Bronchial epithelial cell (primary cell): ENCODE results near the gene BCL11A. TPM values are rescaled to one million over a fixed set of nuclear protein-coding genes. Genes with fewer than 3 reads are reported as not detected.
A peak's percentile ranks its signal among the peaks of the same experiment; 100 is the strongest.

Source experiments
- DNase-seq: peaks from one replicate; pipeline ENCODE4 v3.0.0-alpha.2; 2010; ENCODE audit warnings: low read depth
- FAIRE-seq: peaks from 2 replicates; lab custom pipeline; 2011; peaks lifted over from hg19 to GRCh38; lab: Jason Lieb, UNC
- H3K27me3 ChIP-seq: 2 replicates; pipeline ENCODE4 v1.5.1; 2011; ENCODE audit warnings: low read length; ENCODE audit not compliant: control insufficient read depth, insufficient read depth
- H3K36me3 ChIP-seq: 2 replicates; pipeline ENCODE4 v1.5.1; 2011; ENCODE audit warnings: low read length; ENCODE audit not compliant: control insufficient read depth, insufficient read depth
- H3K4me3 ChIP-seq: 2 replicates; pipeline ENCODE4 v1.5.1; 2011; ENCODE audit warnings: mild to moderate bottlenecking, low read depth, low read length, control low read depth
- total RNA-seq: library from RNA; depleted of rRNA; stranded (reverse); fragments of >200 nt; gene quantifications from 2 replicates; pipeline ENCODE4 v1.2.1, GENCODE V29; 2014
- TF ChIP-seq, protein P1 (sequence below): IDR thresholded peaks from 2 replicates; pipeline ENCODE4 v1.5.1; 2011; ENCODE audit warnings: mild to moderate bottlenecking, moderate library complexity, low read length, control low read depth, inconsistent platforms; ENCODE audit not compliant: insufficient read depth, severe bottlenecking

BCL11A gene
- total RNA-seq, 1 donor from 2014 or later, result 1.8 TPM

GRCh38 chr2:60555066-60555782 is 1.8 kb upstream of the BCL11A start:
- DNase-seq (peak; percentile 60), FAIRE-seq (peak; percentile 13)
- TF ChIP-seq, protein P1, sequence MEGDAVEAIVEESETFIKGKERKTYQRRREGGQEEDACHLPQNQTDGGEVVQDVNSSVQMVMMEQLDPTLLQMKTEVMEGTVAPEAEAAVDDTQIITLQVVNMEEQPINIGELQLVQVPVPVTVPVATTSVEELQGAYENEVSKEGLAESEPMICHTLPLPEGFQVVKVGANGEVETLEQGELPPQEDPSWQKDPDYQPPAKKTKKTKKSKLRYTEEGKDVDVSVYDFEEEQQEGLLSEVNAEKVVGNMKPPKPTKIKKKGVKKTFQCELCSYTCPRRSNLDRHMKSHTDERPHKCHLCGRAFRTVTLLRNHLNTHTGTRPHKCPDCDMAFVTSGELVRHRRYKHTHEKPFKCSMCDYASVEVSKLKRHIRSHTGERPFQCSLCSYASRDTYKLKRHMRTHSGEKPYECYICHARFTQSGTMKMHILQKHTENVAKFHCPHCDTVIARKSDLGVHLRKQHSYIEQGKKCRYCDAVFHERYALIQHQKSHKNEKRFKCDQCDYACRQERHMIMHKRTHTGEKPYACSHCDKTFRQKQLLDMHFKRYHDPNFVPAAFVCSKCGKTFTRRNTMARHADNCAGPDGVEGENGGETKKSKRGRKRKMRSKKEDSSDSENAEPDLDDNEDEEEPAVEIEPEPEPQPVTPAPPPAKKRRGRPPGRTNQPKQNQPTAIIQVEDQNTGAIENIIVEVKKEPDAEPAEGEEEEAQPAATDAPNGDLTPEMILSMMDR, result peak; percentile 43

DNA sequence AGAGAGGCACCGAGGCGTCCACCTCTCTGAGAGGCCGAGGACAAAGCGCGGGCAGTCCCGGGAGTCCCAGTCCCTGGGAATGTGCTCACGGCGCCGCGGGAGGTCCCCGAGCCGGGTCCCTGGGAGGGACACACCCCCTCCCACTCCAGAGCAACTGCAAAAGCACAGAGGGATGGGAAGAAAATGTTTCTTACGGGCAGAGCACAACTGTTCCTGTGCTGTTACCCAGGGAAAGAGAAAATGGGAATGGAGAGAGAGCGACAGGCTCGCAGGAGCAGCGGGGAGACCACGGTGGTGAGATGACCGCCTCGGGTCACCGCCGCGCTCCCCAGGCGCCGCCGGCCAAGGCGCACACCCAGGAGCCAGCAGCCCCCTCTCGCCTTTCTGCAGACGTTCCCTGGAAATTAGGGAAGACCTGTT is 1.2 kb upstream of the BCL11A start:
- Histone ChIP-seq H3K36me3 (no peaks in the 10 kb centered on the region), H3K4me3 (peak overlapping the region; percentile 88), H3K27me3 (peaks cover 3% of the 10 kb centered on the region)
- FAIRE-seq (no peak), DNase-seq (no peak)
- TF ChIP-seq, protein P1, result no peak

More at GRCh38 chr2:60555066-60555782, 1.8 kb upstream of the BCL11A start:
- Histone ChIP-seq H3K4me3 (peak overlapping the region; percentile 88), H3K36me3 (no peaks in the 10 kb centered on the region), H3K27me3 (peaks cover 3% of the 10 kb centered on the region)

DNA sequence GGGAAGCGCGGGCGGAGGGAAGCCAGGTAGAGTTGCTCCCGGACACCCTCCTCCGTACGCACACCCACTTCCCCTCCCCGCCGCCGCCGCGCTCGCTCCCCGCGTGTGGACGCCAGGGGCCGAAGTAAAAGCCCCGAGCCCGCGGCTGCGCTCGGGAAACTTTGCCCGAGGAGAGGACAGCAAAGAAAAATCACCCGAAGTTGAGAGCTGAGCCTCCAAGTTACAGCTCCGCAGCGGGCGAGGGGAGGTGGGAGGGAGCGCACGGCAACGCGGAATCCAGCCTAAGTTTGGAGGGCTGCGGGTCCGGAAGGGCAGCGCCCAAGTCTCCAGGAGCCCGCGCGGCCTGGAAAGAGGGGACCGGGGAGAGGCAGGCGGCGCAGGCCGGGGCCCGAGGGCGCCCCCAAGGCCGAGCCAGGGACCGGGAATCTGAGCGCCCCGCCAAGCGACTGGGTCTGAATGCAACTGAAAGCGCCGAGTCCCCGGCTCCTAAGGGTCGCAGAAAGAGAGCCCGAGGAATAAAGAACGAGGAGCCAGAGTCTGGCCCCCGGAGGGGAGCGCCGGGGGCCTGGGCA is 706 bp upstream of the BCL11A start:
- Histone ChIP-seq H3K36me3 (no peaks in the 10 kb centered on the region), H3K4me3 (peak overlapping the region; percentile 88), H3K27me3 (peaks cover 3% of the 10 kb centered on the region)
- TF ChIP-seq, protein P1, result no peak
- DNase-seq (no peak), FAIRE-seq (no peak)

GRCh38 chr2:60552851-60553494 is 481 bp downstream of the BCL11A start:
- no peak for DNase-seq
- no peak for FAIRE-seq
- Histone ChIP-seq H3K36me3 (no peaks in the 10 kb centered on the region), H3K27me3 (peaks cover 3% of the 10 kb centered on the region), H3K4me3 (peak overlapping the region; percentile 88)
- TF ChIP-seq, protein P1, result no peak

DNA sequence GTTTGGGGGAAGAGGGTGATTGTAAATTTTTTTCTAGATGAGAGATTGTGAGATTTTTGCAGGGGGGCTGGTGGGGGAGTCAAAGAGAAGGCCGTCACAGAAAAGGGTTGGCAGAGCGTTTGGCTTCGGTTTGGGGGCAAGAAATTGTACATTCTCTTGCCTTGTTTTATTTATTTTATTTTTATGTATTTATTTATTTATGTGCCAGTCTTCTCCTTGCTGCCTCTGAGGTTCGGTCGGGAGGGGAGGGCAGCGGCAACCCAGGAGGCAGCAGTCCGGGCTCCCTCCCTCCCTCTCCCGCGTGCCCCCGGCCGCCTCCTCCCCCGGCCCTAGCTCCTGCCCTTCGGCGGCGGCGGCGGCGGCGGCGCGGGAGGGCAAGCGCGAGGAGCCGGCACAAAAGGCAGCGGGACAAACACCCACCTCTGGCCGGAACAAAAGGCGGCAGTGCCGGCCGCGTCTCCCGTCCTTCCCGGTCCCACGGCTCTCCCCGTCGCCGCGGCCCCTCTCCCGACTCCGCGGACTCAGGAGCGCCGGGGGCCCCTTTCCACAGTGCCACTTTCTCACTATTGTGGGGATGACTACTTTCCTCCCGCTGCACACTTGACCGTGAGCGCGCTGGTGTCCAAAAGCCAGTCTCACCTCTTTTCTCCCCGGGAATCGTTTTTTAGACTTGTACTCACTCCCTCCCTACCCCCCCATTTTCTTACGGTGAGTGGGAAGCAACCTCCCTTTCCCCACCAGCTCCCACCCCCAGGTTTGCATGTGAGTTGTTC is 1.2 kb downstream of the BCL11A start:
- no peak for DNase-seq
- TF ChIP-seq, protein P1, result no peak
- Histone ChIP-seq H3K27me3 (peaks cover 3% of the 10 kb centered on the region), H3K36me3 (no peaks in the 10 kb centered on the region), H3K4me3 (peak overlapping the region; percentile 88)
- FAIRE-seq, result no peak
